GM18909 (cell line): ENCODE data around the gene UMODL1.

ENCODE experiments used
- ATAC-seq: cut with Tn5 transposase; IDR thresholded peaks from one replicate; pipeline ENCODE4 v1.9.1; 2021; ENCODE audit warnings: mild to moderate bottlenecking; ENCODE audit not compliant: unreplicated experiment, poor library complexity

UMODL1 gene

GRCh38 chr21:42057851-42058437 lies 13.2 kb upstream of the UMODL1 start:
- ATAC-seq = no peak

GRCh38 chr21:42058631-42059111 lies 12.4 kb upstream of the UMODL1 start:
- ATAC-seq = no peak

- no peak for ATAC-seq
Measured at GRCh38 chr21:42059141-42059540, 12.0 kb upstream of the UMODL1 start.

DNA sequence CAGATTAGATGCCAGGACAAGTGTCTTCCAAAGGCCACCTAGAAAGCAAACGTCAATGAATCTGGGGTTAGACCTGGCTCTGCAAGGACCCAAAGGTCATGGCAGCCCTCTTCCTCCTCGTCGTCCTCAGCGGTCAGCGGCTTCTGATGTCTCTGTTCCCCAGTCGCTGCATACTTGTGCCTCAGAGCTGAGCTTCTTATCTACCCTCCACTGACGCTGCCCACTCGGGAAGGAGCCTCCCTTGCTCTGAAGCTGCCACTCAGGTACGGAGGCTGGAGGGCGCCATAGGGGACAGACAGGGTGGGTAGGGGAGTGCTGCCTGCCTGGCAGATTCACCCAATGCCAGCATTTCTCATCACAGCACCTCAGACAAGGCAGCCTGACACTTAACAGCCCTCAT lies 11.4 kb upstream of the UMODL1 start:
- ATAC-seq = no peak

- ATAC-seq = no peak
Measured at GRCh38 chr21:42060166-42060565, 11.0 kb upstream of the UMODL1 start.

GRCh38 chr21:42061195-42061985 lies 9.7 kb upstream of the UMODL1 start:
- peak; percentile 48 for ATAC-seq

DNA sequence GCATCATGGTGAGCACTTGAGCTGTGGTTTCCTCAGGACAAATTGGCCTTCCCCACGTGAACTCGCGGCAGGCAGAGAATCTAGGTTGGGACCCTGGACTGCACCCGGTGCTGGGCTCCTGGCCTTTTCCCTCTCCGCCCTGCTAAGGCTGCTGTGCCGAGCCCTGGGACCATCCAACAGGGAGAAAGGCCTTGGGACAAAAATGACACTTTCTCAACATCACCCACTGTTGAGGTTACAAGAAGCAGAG lies 9.2 kb upstream of the UMODL1 start:
- ATAC-seq = no peak

DNA sequence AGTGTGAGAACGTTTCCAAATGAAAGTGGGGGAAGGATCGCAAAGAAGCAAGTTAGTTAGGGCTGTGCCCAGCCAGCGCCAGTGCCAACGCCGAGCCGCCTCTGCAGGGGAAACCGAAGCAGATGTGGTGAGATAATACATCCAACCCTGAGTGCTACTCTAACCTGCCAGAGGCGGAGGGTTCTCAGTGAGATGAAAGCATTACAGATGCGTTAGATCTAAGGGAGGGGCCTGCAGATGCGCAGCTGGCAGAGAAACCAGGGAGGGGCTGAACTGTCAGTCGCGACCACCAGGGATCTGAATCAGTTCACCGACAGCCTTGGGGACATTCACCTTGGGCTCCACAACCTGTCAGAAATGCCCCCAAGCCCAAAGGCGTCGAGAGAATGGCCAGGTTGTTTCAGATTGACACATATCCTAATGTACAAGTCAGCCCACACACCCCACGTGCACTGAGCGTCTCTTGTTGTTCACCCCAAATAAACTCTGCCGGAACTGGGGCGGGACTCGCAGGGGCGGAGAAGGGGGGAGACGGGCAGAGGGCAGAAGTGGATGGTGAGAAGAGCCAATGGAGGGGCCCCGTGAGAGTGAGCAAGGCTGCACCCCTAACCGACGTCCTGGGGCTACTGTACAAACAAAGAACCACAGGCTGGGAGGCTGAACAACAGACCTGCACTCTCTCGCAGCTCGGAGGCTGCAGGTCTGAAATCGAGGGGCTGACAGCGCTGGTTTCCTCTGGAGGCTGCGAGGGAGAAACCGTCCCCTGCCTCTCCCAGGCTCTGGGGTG lies 8.7 kb upstream of the UMODL1 start:
- peak; percentile 53 for ATAC-seq

GRCh38 chr21:42063191-42063570 lies 7.9 kb upstream of the UMODL1 start:
- no peak for ATAC-seq

DNA sequence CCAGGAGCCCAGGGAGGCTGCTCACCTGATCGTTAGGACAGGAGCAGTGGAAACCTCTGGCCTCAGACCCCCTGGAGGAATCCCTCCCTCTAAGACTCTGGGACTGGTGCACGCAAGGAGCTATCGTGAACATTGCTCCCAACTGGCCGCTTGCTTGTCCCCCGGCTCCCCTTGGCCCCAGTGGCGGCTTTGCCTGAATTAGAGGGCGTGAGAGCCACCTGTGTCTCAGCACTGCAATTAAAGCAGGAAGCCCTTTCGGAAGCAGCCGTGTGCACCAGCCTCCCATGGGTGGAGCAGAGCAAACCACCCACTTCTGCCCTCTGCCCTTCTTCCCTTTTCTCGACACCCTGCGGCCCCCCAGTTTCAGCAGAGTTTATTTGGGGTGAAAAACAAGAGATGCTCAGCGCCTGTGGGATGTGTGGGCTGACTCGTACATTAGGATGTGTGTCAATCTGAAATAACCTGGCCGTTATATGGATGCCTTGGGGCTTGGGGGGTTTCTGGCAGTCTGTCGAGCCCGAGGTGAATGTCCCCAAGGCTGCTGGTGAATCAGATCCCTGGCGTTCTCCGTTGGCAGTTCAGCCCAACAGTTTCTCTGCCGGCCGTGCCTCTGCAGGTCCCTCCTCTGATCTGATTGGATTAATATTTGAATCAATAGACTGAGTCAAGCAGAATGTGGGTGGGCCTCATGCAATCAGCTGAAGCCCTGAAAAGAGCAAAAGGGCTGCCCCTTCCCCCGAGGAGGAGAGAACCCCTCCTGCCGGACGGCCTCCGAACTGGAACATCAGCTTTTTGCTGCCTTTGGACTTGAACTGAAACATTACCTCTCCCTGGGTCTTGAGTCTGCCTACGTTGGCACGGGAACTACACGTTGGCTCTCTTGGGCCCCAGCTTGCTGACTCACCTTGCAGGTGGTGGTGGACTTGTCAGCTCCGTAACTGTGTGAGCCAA lies 7.3 kb upstream of the UMODL1 start:
- ATAC-seq = peak; percentile 40

- ATAC-seq = no peak
Measured at GRCh38 chr21:42066521-42066920, 4.6 kb upstream of the UMODL1 start.

GRCh38 chr21:42067531-42068255 lies 3.4 kb upstream of the UMODL1 start:
- ATAC-seq = no peak

DNA sequence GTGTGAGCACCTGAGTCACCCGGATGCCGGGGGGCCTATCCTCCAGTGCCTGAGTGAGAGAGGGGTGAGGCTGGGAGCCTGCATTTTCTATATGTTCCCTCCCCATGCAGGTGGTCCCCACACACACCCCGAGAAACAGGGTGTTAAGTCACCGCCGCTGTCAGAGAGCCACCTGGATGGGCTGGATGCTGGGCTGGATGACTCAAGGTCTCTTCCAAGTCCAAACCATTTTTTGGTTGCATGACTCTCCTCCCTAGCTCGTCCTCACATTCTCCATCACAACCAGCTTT lies 2.9 kb upstream of the UMODL1 start:
- no peak for ATAC-seq

- no peak for ATAC-seq
Measured at GRCh38 chr21:42068592-42068991, 2.5 kb upstream of the UMODL1 start.

DNA sequence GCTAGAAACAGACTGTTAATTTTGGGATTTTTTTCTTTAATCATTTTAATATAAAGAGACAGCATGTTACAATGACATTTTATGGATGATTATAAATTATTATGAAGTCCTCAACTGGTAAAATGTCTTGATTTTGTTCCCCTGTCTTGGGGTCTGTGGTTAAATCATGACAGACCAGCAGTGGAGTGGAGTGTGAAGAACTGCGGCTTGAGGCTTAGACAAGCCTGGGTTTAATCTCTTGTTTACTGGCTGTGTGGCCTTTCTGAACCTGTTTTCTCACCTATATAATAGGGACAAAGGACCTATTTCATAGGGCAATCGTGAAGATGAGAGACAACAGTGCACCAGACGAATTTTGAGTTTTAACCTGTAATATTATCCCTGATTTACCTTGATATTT lies 1.8 kb upstream of the UMODL1 start:
- ATAC-seq = no peak

GRCh38 chr21:42069843-42070242 lies 1.3 kb upstream of the UMODL1 start:
- no peak for ATAC-seq

DNA sequence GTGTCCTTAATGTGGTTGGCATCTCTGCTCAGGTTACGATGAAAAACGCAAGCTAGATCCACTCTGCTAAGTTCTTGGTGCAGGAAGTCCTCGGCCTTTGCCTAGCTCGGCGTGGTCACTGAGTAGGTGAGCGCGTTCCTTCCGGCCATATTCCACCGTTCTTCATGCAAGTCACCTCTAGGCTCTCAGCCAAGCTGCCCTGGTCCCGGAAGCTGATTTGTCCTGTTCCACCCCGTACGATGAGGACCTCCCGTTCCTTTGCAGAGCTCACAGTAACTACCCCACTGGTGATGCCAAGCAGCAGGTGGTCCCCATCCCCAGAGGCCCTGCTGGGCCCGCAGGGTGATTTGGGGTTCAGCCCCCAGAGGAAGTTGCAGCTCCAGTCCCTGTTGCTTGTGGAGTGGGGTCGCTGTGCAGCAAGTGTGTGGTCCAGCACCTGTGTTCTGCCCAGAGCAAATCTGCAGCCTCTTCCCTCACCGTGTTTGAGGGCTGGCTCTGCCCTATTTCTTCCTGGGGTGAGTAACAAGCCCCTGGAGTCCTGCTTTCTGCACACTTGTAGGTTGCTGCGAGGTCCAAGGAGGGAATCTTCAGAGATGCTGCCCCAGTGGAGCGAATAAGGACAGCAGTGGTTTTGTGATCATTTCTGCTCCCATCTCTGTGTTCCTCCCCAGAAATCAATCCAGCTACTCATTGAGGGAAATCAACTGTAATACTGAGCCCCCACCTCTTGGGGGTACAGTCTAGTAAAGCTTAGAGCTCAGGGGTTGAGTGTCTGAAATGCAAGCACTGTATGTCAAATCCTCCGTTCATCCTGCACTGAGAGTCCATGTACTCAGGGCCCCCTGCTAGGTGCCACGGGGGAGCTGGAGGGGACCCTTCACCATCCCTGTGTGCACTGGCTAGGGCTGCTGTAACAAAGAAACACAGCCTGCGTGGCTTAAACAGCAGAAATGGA lies 2.3 kb downstream of the UMODL1 start:
- no peak for ATAC-seq

GRCh38 chr21:42075686-42076471 lies 4.8 kb downstream of the UMODL1 start:
- ATAC-seq = no peak
